Epithelial cell of esophagus (primary cell): ENCODE results near the gene TPM2.

Source experiments
- DNase-seq: peaks from one replicate; pipeline ENCODE4 v3.0.0; 2010; ENCODE audit warnings: low read depth
- H3K4me3 ChIP-seq: 2 replicates; pipeline ENCODE4 v1.5.1; 2011; ENCODE audit warnings: mild to moderate bottlenecking, low read length, control low read depth
- CTCF ChIP-seq: IDR thresholded peaks from 2 replicates; pipeline ENCODE4 v1.5.1; 2011; ENCODE audit warnings: low read depth, mild to moderate bottlenecking, low read length, control low read depth, inconsistent platforms; ENCODE audit not compliant: insufficient read depth; ENCODE audit errors: missing control alignments

Gene TPM2

GRCh38 chr9:35683323-35683722 is 6.4 kb downstream of the TPM2 start:
- no peak overlapping the region for H3K4me3 ChIP-seq
- no peak for DNase-seq
- no peak for TF ChIP-seq CTCF

GRCh38 chr9:35682520-35683315 is 7.0 kb downstream of the TPM2 start:
- TF ChIP-seq CTCF: no peak
- no peak for DNase-seq
- H3K4me3 ChIP-seq: no peak overlapping the region

- DNase-seq: no peak
- TF ChIP-seq CTCF: no peak
Measured at GRCh38 chr9:35682051-35682450, 7.7 kb downstream of the TPM2 start.

GRCh38 chr9:35681341-35682002 is 8.3 kb downstream of the TPM2 start:
- H3K4me3 ChIP-seq: no peak overlapping the region
- no peak for DNase-seq
- no peak for TF ChIP-seq CTCF

More at GRCh38 chr9:35682051-35682450, 7.7 kb downstream of the TPM2 start:
- H3K4me3 ChIP-seq: no peak overlapping the region

- H3K4me3 ChIP-seq: no peak overlapping the region
- DNase-seq: no peak
- TF ChIP-seq CTCF: no peak
Measured at GRCh38 chr9:35680331-35681105, 9.2 kb downstream of the TPM2 start.

GRCh38 chr9:35679766-35680330 is 9.9 kb downstream of the TPM2 start:
- DNase-seq: no peak
- no peak for TF ChIP-seq CTCF
- H3K4me3 ChIP-seq: no peak overlapping the region
